NCI-H146 (cell line): ENCODE measurements around the gene THAP6.
"Not testable (repeated sequence)": the region's sequence is repeated elsewhere in the genome, so short reads cannot be mapped to it uniquely, and the experiment has no call there.

Source experiments
- DNase-seq: peaks from one replicate; lab custom pipeline; 2025; lab: John Stamatoyannopoulos, UW

THAP6 gene

GRCh38 chr4:75514131-75514948 is at the start of gene THAP6, which contains the start of gene RCHY1:
THAP6 (plus strand) TSS chr4:75514473; CDS start chr4:75515453, 980 bp downstream.
RCHY1 (minus strand) TSS chr4:75514403; CDS start chr4:75514286, 117 bp downstream.
- DNase-seq: peak; percentile 99

GRCh38 chr4:75469896-75470295 is 44.4 kb upstream of the THAP6 start:
- no peak for DNase-seq

GRCh38 chr4:75470738-75471137 is 43.5 kb upstream of the THAP6 start:
- no peak for DNase-seq

- no peak for DNase-seq
Observed at GRCh38 chr4:75477201-75477600, 37.1 kb upstream of the THAP6 start.

GRCh38 chr4:75484190-75484589 is 30.1 kb upstream of the THAP6 start:
- DNase-seq: no peak

- peak; percentile 13 for DNase-seq
Observed at GRCh38 chr4:75490155-75490554, 24.1 kb upstream of the THAP6 start.

- DNase-seq: no peak
Observed at GRCh38 chr4:75494563-75494962, 19.7 kb upstream of the THAP6 start.

- DNase-seq: no peak
Observed at GRCh38 chr4:75495476-75495875, 18.8 kb upstream of the THAP6 start.

GRCh38 chr4:75496406-75496805 is 17.9 kb upstream of the THAP6 start:
- DNase-seq: no peak

- no peak for DNase-seq
Observed at GRCh38 chr4:75497133-75497532, 17.1 kb upstream of the THAP6 start.

GRCh38 chr4:75498041-75498440 is 16.2 kb upstream of the THAP6 start:
- DNase-seq: no peak

GRCh38 chr4:75499900-75500299 is 14.4 kb upstream of the THAP6 start:
- no peak for DNase-seq

- no peak for DNase-seq
Observed at GRCh38 chr4:75502671-75503070, 11.6 kb upstream of the THAP6 start.

GRCh38 chr4:75505630-75506029 is 8.6 kb upstream of the THAP6 start:
- DNase-seq: no peak

- DNase-seq: not testable (repeated sequence)
Observed at GRCh38 chr4:75509592-75509991, 4.7 kb upstream of the THAP6 start.

- no peak for DNase-seq
Observed at GRCh38 chr4:75511841-75512240, 2.4 kb upstream of the THAP6 start.

GRCh38 chr4:75512386-75513211 is 1.7 kb upstream of the THAP6 start:
- DNase-seq: no peak

GRCh38 chr4:75513526-75514130 is 645 bp upstream of the THAP6 start:
- peak; percentile 39 for DNase-seq

- peak; percentile 50 for DNase-seq
Observed at GRCh38 chr4:75514949-75515612, 808 bp downstream of the THAP6 start.

GRCh38 chr4:75516144-75516543 is 1.9 kb downstream of the THAP6 start:
- no peak for DNase-seq

GRCh38 chr4:75519452-75519851 is 5.2 kb downstream of the THAP6 start:
- DNase-seq: not testable (repeated sequence)

- DNase-seq: no peak
Observed at GRCh38 chr4:75525086-75525485, 10.8 kb downstream of the THAP6 start.
